Mesothelial cell of epicardium (in vitro differentiated cells): ENCODE data around the gene CYP1A2. TPM values are rescaled to one million over a fixed set of nuclear protein-coding genes. Genes with fewer than 3 reads are reported as not detected.

Experiments used
- DNase-seq, 2 experiments: peaks; one replicate each; pipeline ENCODE4 v3.0.0; 2021; ENCODE audit warnings: low spot score in 2 of 2; ENCODE audit not compliant: unreplicated experiment in 2 of 2
- H3K27ac Mint-ChIP-seq: 2 replicates; pipeline ENCODE4 v1.8.0; 2021; ENCODE audit warnings: mixed read lengths
- H3K27me3 Mint-ChIP-seq: 2 replicates; pipeline ENCODE4 v1.8.0; 2021; ENCODE audit warnings: low read depth, mixed read lengths
- H3K36me3 Mint-ChIP-seq: 2 replicates; pipeline ENCODE4 v1.8.0; 2021; ENCODE audit warnings: mixed read lengths
- H3K4me1 Mint-ChIP-seq: 2 replicates; pipeline ENCODE4 v1.8.0; 2021; ENCODE audit warnings: mixed read lengths
- H3K4me3 Mint-ChIP-seq: 2 replicates; pipeline ENCODE4 v1.8.0; 2021; ENCODE audit warnings: mild to moderate bottlenecking, moderate library complexity, mixed read lengths
- H3K9me3 Mint-ChIP-seq: 2 replicates; pipeline ENCODE4 v1.8.0; 2021; ENCODE audit warnings: mixed read lengths
- total RNA-seq: library from RNA; stranded (reverse); gene quantifications from 3 replicates; pipeline ENCODE4 v1.2.1, GENCODE V29; 2021
- TF ChIP-seq, protein P1 (sequence below): fragments of 200-600 bp; sonication (generic); IDR thresholded peaks from one replicate; pipeline ENCODE4 v1.5.0; 2021; ENCODE audit warnings: antibody characterized with exemption; ENCODE audit not compliant: unreplicated experiment

The CYP1A2 gene
- total RNA-seq, 1 donor from 2014 or later = not detected

DNA sequence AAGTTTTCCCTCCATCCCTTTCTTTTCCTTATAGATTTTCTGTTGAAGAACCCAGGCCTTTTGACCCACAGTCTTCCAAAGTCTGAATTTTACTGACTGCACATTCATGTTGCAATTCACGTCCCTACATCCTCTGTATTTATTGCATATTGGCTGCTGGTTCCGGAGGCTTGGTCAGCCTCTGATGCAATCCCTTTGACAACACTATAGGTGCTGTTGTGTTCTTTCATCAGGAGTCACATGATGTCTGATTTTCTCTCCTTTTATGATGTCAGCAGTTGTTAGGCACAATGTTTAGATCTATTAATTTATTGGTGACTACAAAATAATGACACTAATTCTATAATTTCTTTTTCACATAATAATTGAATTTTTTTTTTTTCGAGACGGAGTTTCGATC, 32.0 kb upstream of the CYP1A2 start:
- Mint-ChIP-seq H3K4me3 (no peak overlapping the region), H3K4me1 (no peaks in the 10 kb centered on the region), H3K27ac (no peak overlapping the region), H3K36me3 (no peaks in the 10 kb centered on the region), H3K9me3 (no peaks in the 10 kb centered on the region), H3K27me3 (peaks cover 27% of the 10 kb centered on the region)
- DNase-seq = no peak
- TF ChIP-seq, protein P1, sequence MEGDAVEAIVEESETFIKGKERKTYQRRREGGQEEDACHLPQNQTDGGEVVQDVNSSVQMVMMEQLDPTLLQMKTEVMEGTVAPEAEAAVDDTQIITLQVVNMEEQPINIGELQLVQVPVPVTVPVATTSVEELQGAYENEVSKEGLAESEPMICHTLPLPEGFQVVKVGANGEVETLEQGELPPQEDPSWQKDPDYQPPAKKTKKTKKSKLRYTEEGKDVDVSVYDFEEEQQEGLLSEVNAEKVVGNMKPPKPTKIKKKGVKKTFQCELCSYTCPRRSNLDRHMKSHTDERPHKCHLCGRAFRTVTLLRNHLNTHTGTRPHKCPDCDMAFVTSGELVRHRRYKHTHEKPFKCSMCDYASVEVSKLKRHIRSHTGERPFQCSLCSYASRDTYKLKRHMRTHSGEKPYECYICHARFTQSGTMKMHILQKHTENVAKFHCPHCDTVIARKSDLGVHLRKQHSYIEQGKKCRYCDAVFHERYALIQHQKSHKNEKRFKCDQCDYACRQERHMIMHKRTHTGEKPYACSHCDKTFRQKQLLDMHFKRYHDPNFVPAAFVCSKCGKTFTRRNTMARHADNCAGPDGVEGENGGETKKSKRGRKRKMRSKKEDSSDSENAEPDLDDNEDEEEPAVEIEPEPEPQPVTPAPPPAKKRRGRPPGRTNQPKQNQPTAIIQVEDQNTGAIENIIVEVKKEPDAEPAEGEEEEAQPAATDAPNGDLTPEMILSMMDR = no peak

DNA sequence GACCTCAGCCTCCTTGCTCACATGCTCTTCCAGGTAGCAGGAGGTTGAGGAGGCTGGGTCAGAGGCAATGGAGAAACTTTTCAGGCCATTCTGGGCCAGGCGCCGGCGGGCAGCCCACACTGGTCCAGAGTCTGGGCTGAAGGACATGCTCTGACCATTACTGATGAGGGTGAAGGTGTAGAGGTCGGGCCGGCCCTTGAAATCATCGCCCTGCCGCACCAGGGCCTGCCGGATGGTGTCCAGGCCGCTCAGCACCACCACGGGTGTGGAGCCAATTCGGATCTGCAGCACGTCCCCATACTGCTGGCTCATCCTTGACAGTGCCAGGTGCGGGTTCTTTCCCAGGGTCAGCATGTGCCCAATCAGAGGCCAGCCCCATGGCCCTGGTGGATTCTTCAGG, 26.1 kb upstream of the CYP1A2 start:
- Mint-ChIP-seq H3K27me3 (peaks cover 69% of the 10 kb centered on the region), H3K36me3 (no peaks in the 10 kb centered on the region), H3K27ac (no peak overlapping the region), H3K4me1 (peaks cover 4% of the 10 kb centered on the region), H3K4me3 (no peak overlapping the region), H3K9me3 (no peaks in the 10 kb centered on the region)
- no peak for DNase-seq
- TF ChIP-seq, protein P1 = no peak

DNA sequence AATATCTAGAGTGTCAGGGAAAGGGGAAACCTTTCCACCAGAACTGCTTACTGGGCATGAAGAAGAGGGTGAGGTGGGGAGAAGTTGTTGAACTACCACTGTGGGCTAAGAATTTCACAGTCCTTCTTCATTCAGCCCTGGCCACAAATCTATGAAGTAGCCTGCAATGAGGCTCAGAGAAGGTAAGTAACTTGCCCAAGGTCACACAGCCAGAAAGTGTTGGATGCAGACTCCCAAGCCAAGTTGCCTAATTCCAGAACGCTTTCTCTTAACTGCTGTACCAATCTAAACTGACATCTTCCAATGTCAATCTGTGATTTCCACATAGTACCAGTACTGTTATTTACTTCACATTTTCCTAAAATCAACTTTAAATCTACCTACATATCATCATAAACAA, 25.5 kb upstream of the CYP1A2 start:
- H3K4me3 Mint-ChIP-seq = no peak overlapping the region
- H3K36me3 Mint-ChIP-seq = no peaks in the 10 kb centered on the region
- no peak overlapping the region for H3K27ac Mint-ChIP-seq
- H3K4me1 Mint-ChIP-seq = peaks cover 4% of the 10 kb centered on the region
- H3K9me3 Mint-ChIP-seq = no peaks in the 10 kb centered on the region
- TF ChIP-seq, protein P1 = no peak
- no peak for DNase-seq
- peaks cover 70% of the 10 kb centered on the region for H3K27me3 Mint-ChIP-seq

DNA sequence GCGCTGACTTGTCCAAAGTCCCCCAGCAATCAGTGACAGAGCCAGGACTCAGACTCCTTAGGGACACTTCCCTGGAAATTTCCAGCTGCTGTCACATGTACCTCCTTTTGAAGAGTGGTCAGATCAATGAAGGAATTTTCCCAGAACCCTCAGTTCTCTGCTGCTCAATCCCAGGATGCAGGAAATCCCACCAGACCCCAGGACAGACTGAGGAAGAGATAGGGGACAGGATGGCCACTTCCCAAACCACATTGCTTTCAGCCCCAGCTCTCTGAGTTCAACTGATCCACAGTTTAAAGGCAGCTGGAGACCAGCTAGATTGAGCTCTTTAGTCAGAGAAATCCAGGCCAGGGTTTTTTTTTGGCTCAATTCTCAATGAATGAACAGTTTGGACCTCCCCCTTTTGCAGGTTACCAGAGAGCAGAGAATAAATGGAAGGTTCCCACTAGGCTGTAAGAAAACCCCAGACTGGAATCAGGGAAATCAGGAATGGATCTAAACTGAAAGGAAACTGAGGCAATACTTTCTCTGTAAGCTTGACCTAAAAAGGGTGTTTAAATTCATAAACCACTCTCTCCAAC, 24.8 kb upstream of the CYP1A2 start:
- H3K27ac Mint-ChIP-seq = no peak overlapping the region
- peaks cover 4% of the 10 kb centered on the region for H3K4me1 Mint-ChIP-seq
- TF ChIP-seq, protein P1 = no peak
- peaks cover 68% of the 10 kb centered on the region for H3K27me3 Mint-ChIP-seq
- H3K4me3 Mint-ChIP-seq = no peak overlapping the region
- DNase-seq = no peak
- no peaks in the 10 kb centered on the region for H3K36me3 Mint-ChIP-seq
- no peaks in the 10 kb centered on the region for H3K9me3 Mint-ChIP-seq

DNA sequence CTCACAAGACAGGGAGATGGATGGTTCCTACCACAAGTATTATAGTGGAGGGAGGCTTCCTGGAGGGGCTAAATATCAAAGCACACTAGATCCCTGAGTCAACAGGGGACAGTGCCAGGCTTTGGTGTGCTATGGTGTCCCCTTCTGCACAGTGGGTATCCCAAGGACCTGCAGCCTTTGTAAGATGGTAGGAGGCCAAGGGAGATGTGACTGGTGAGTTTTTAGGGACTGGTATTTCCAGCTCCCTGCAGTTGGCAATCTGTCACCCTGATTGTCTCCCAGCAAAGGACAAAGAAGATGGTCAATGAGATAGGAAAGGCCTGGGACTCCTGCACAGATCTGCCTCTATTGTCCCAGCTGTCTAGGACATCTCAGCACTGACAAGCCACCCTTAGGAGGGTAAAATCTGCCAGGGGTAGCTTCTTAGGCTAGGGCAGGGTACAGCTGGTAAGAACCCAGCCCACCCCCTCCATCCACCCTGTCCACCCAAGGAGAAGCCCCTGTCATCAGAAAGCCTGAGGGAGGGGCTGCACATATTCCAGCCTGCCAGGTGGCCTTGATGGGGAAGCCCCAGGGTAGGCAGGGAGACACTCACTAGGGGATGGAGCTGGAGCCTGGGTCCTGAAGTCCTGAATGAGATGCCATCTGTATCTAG, 23.9 kb upstream of the CYP1A2 start:
- no peaks in the 10 kb centered on the region for H3K9me3 Mint-ChIP-seq
- no peak overlapping the region for H3K27ac Mint-ChIP-seq
- no peaks in the 10 kb centered on the region for H3K36me3 Mint-ChIP-seq
- DNase-seq = no peak
- H3K27me3 Mint-ChIP-seq = peaks cover 66% of the 10 kb centered on the region
- TF ChIP-seq, protein P1 = no peak
- H3K4me1 Mint-ChIP-seq = peaks cover 4% of the 10 kb centered on the region
- H3K4me3 Mint-ChIP-seq = peak overlapping the region; percentile 64
